ENCODE results near the gene ADH6. TPM values are rescaled to one million over a fixed set of nuclear protein-coding genes. Genes with fewer than 3 reads are reported as not detected.
"Not testable (repeated sequence)": the region's sequence is repeated elsewhere in the genome, so short reads cannot be mapped to it uniquely, and the experiment has no call there.

ADH6 gene
- total and polyA plus RNA-seq, 7 donors, result 0.03 TPM; not detected in 6

- H3K27me3 ChIP-seq (ENCODE audit: insufficient read depth in 3 of 3, low read length in 2 of 3), result no peaks in the 10 kb centered on the region
- intact Hi-C loops (cut with DNase I), result loop anchor here in 1 of 2 donors (5.0 kb wide), 1 partner anchor 205 kb away; no protein-coding TSS in a partner anchor
Measured at GRCh38 chr4:99202094-99202493, 17.0 kb downstream of the ADH6 start.

DNA sequence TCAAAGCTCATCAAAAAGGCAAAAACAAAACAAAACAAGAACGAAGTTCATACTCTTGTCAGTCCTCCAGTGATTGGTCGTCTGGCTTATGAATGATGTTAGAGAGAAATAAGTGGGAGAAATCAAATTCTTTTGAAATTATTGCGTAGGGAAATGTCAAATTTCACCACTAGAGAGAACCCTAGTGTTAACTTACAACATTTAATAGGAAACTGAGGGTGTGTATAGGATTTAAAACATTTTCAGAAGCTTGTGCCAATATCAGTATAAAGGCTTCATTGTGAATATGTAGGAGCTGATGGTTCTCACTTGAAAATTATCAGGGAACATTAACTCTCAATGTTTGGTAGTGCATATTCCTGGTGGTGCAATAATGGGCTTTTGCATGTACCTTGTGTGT, 17.4 kb downstream of the ADH6 start:
- no peak for TF ChIP-seq CTCF (IDR thresholded peaks at IDR 0.05)
- WGBS, 3 donors, result 53 to 64% (median 57%) methylated on average over 3 of the region's 3 CpGs
- no peaks in the 10 kb centered on the region for H3K9me3 ChIP-seq
- intact Hi-C loops (cut with DNase I), result loop anchor here in 1 of 2 donors (5.0 kb wide), 1 partner anchor 206 kb away; no protein-coding TSS in a partner anchor
- DNase-seq (no peak), ATAC-seq (peak in 1 of 4 donors; percentile 48)
- no peaks in the 10 kb centered on the region for H3K4me1 ChIP-seq
- H3K27ac ChIP-seq, result no peak overlapping the region
- no peaks in the 10 kb centered on the region for H3K27me3 ChIP-seq (ENCODE audit: insufficient read depth in 3 of 3, low read length in 2 of 3)
- H3K4me3 ChIP-seq, result no peak overlapping the region
- H3K36me3 ChIP-seq (ENCODE audit: insufficient read depth in 1 of 2, low read depth in 1 of 2), result no peaks in the 10 kb centered on the region

More at GRCh38 chr4:99202094-99202493, 17.0 kb downstream of the ADH6 start:
- no peaks in the 10 kb centered on the region for H3K4me1 ChIP-seq
- H3K9me3 ChIP-seq, result no peaks in the 10 kb centered on the region
- H3K27ac ChIP-seq, result peak overlapping the region; percentile 8
- TF ChIP-seq CTCF (IDR thresholded peaks at IDR 0.05), result no peak
- no peaks in the 10 kb centered on the region for H3K36me3 ChIP-seq (ENCODE audit: insufficient read depth in 1 of 2, low read depth in 1 of 2)
- peak in 2 of 4 donors; percentile 8 to 27 for ATAC-seq
- DNase-seq, result no peak
- no peak overlapping the region for H3K4me3 ChIP-seq

- Histone ChIP-seq H3K27me3 (ENCODE audit: insufficient read depth in 3 of 3, low read length in 2 of 3) (no peaks in the 10 kb centered on the region), H3K27ac (no peak overlapping the region), H3K4me1 (no peaks in the 10 kb centered on the region), H3K4me3 (no peak overlapping the region), H3K9me3 (no peaks in the 10 kb centered on the region), H3K36me3 (ENCODE audit: insufficient read depth in 1 of 2, low read depth in 1 of 2) (no peaks in the 10 kb centered on the region)
- no peak for TF ChIP-seq CTCF (IDR thresholded peaks at IDR 0.05)
- DNase-seq, result no peak
- WGBS, 3 donors, result 97 to 100% (median 100%) methylated on average over 1 of the region's 1 CpG
- intact Hi-C loops (cut with DNase I), result loop anchor here in 1 of 2 donors (5.0 kb wide), 1 partner anchor 207 kb away; no protein-coding TSS in a partner anchor
- ATAC-seq, result no peak
Measured at GRCh38 chr4:99200138-99200537, 18.9 kb downstream of the ADH6 start.

GRCh38 chr4:99190336-99190735, 28.7 kb downstream of the ADH6 start:
- H3K4me1 ChIP-seq, result no peaks in the 10 kb centered on the region
- intact Hi-C loops (cut with DNase I), result no loop called here
- DNase-seq (no peak), ATAC-seq (no peak)
- 54 to 74% (median 70%) methylated on average over 5 of the region's 5 CpGs for WGBS, 3 donors
- H3K9me3 ChIP-seq, result no peaks in the 10 kb centered on the region
- H3K27me3 ChIP-seq (ENCODE audit: insufficient read depth in 3 of 3, low read length in 2 of 3), result no peaks in the 10 kb centered on the region
- TF ChIP-seq CTCF (IDR thresholded peaks at IDR 0.05), result no peak
- peaks cover 0 to 2% of the 10 kb centered on the region in 2 donors for H3K36me3 ChIP-seq (ENCODE audit: insufficient read depth in 1 of 2, low read depth in 1 of 2)
- H3K4me3 ChIP-seq, result no peak overlapping the region
- H3K27ac ChIP-seq, result no peak overlapping the region

GRCh38 chr4:99189900-99190299, 29.1 kb downstream of the ADH6 start:
- H3K4me3 ChIP-seq; H3K36me3 ChIP-seq (ENCODE audit: insufficient read depth in 1 of 2, low read depth in 1 of 2); H3K9me3 ChIP-seq; H3K27me3 ChIP-seq (ENCODE audit: insufficient read depth in 3 of 3, low read length in 2 of 3); ATAC-seq; intact Hi-C loops (cut with DNase I); H3K4me1 ChIP-seq; H3K27ac ChIP-seq; DNase-seq: not testable (repeated sequence)
- 77 to 89% (median 87%) methylated on average over 3 of the region's 3 CpGs for WGBS, 3 donors
